Mononuclear cell (primary cell): ENCODE results near the gene AKNA. TPM values are rescaled to one million over a fixed set of nuclear protein-coding genes. Genes with fewer than 3 reads are reported as not detected.

ENCODE experiments used
- H3K27me3 ChIP-seq: 2 replicates; pipeline ENCODE4 v1.6.0; 2011; ENCODE audit warnings: low read length, control low read depth; ENCODE audit not compliant: insufficient read depth
- H3K4me1 ChIP-seq: 2 replicates; pipeline ENCODE4 v1.5.1; 2011; ENCODE audit warnings: mild to moderate bottlenecking, low read length, control low read depth; ENCODE audit not compliant: insufficient read depth
- H3K4me3 ChIP-seq: 2 replicates; pipeline ENCODE4 v1.5.1; 2011; ENCODE audit warnings: mild to moderate bottlenecking, low read length, moderate library complexity
- H3K9me3 ChIP-seq: 2 replicates; pipeline ENCODE4 v1.5.1; 2011; ENCODE audit warnings: low read depth, mild to moderate bottlenecking, control low read depth, low read length
- total RNA-seq: library from RNA; depleted of rRNA; stranded (reverse); fragments of >200 nt; gene quantifications from one replicate; pipeline ENCODE4 v1.2.3, GENCODE V29; 2012

AKNA gene
- total RNA-seq, 1 donor, result 99.5 TPM

- no peaks in the 10 kb centered on the region for H3K27me3 ChIP-seq
- H3K4me3 ChIP-seq, result no peak overlapping the region
- no peaks in the 10 kb centered on the region for H3K9me3 ChIP-seq
- H3K4me1 ChIP-seq, result no peaks in the 10 kb centered on the region
Observed at GRCh38 chr9:114425126-114425525, 37.3 kb upstream of the AKNA start.

- no peak overlapping the region for H3K4me3 ChIP-seq
- H3K9me3 ChIP-seq, result no peaks in the 10 kb centered on the region
- no peaks in the 10 kb centered on the region for H3K4me1 ChIP-seq
- H3K27me3 ChIP-seq, result no peaks in the 10 kb centered on the region
Observed at GRCh38 chr9:114424126-114424525, 36.3 kb upstream of the AKNA start.

GRCh38 chr9:114423181-114423580 is 35.4 kb upstream of the AKNA start:
- no peaks in the 10 kb centered on the region for H3K4me1 ChIP-seq
- H3K4me3 ChIP-seq, result no peak overlapping the region
- H3K9me3 ChIP-seq, result no peaks in the 10 kb centered on the region
- no peaks in the 10 kb centered on the region for H3K27me3 ChIP-seq

- H3K9me3 ChIP-seq, result no peaks in the 10 kb centered on the region
- H3K27me3 ChIP-seq, result no peaks in the 10 kb centered on the region
- H3K4me1 ChIP-seq, result no peaks in the 10 kb centered on the region
- no peak overlapping the region for H3K4me3 ChIP-seq
Observed at GRCh38 chr9:114421147-114421546, 33.4 kb upstream of the AKNA start.

GRCh38 chr9:114419796-114420195 is 32.0 kb upstream of the AKNA start:
- no peaks in the 10 kb centered on the region for H3K9me3 ChIP-seq
- no peaks in the 10 kb centered on the region for H3K4me1 ChIP-seq
- no peaks in the 10 kb centered on the region for H3K27me3 ChIP-seq
- H3K4me3 ChIP-seq, result no peak overlapping the region

GRCh38 chr9:114418053-114418452 is 30.3 kb upstream of the AKNA start:
- H3K9me3 ChIP-seq, result no peaks in the 10 kb centered on the region
- H3K4me3 ChIP-seq, result no peak overlapping the region
- no peaks in the 10 kb centered on the region for H3K27me3 ChIP-seq
- H3K4me1 ChIP-seq, result no peaks in the 10 kb centered on the region

GRCh38 chr9:114417511-114417910 is 29.7 kb upstream of the AKNA start:
- Histone ChIP-seq H3K9me3 (no peaks in the 10 kb centered on the region), H3K27me3 (no peaks in the 10 kb centered on the region), H3K4me1 (no peaks in the 10 kb centered on the region), H3K4me3 (no peak overlapping the region)

GRCh38 chr9:114416906-114417305 is 29.1 kb upstream of the AKNA start:
- no peaks in the 10 kb centered on the region for H3K27me3 ChIP-seq
- H3K9me3 ChIP-seq, result no peaks in the 10 kb centered on the region
- H3K4me1 ChIP-seq, result no peaks in the 10 kb centered on the region
- no peak overlapping the region for H3K4me3 ChIP-seq

- no peaks in the 10 kb centered on the region for H3K4me1 ChIP-seq
- H3K9me3 ChIP-seq, result no peaks in the 10 kb centered on the region
- H3K4me3 ChIP-seq, result no peak overlapping the region
- no peaks in the 10 kb centered on the region for H3K27me3 ChIP-seq
Observed at GRCh38 chr9:114416290-114416689, 28.5 kb upstream of the AKNA start.

GRCh38 chr9:114414346-114414745 is 26.6 kb upstream of the AKNA start:
- H3K27me3 ChIP-seq, result no peaks in the 10 kb centered on the region
- H3K4me1 ChIP-seq, result no peaks in the 10 kb centered on the region
- H3K4me3 ChIP-seq, result no peak overlapping the region
- no peaks in the 10 kb centered on the region for H3K9me3 ChIP-seq

GRCh38 chr9:114413861-114414301 is 26.1 kb upstream of the AKNA start:
- Histone ChIP-seq H3K27me3 (no peaks in the 10 kb centered on the region), H3K9me3 (no peaks in the 10 kb centered on the region), H3K4me1 (no peaks in the 10 kb centered on the region), H3K4me3 (no peak overlapping the region)

- no peaks in the 10 kb centered on the region for H3K4me1 ChIP-seq
- no peaks in the 10 kb centered on the region for H3K9me3 ChIP-seq
- H3K27me3 ChIP-seq, result no peaks in the 10 kb centered on the region
- no peak overlapping the region for H3K4me3 ChIP-seq
Observed at GRCh38 chr9:114412048-114412683, 24.4 kb upstream of the AKNA start.

- Histone ChIP-seq H3K9me3 (no peaks in the 10 kb centered on the region), H3K4me1 (no peaks in the 10 kb centered on the region), H3K4me3 (no peak overlapping the region), H3K27me3 (no peaks in the 10 kb centered on the region)
Observed at GRCh38 chr9:114411452-114411851, 23.7 kb upstream of the AKNA start.

GRCh38 chr9:114410910-114411309 is 23.1 kb upstream of the AKNA start:
- no peak overlapping the region for H3K4me3 ChIP-seq
- no peaks in the 10 kb centered on the region for H3K9me3 ChIP-seq
- H3K27me3 ChIP-seq, result no peaks in the 10 kb centered on the region

GRCh38 chr9:114409842-114410241 is 22.1 kb upstream of the AKNA start:
- Histone ChIP-seq H3K4me1 (peaks cover 8% of the 10 kb centered on the region), H3K4me3 (no peak overlapping the region), H3K27me3 (no peaks in the 10 kb centered on the region), H3K9me3 (no peaks in the 10 kb centered on the region)

More at GRCh38 chr9:114410910-114411309, 23.1 kb upstream of the AKNA start:
- peaks cover under 1% of the 10 kb centered on the region for H3K4me1 ChIP-seq

- Histone ChIP-seq H3K4me1 (peaks cover 8% of the 10 kb centered on the region), H3K9me3 (no peaks in the 10 kb centered on the region), H3K27me3 (no peaks in the 10 kb centered on the region), H3K4me3 (no peak overlapping the region)
Observed at GRCh38 chr9:114409103-114409780, 21.5 kb upstream of the AKNA start.
